Neural cell (in vitro differentiated cells): ENCODE data around the gene CRYBA4. TPM values are rescaled to one million over a fixed set of nuclear protein-coding genes. Genes with fewer than 3 reads are reported as not detected.

Experiments
- H2AFZ ChIP-seq: fragments of 200-600, 300-800 bp; sonication (generic), shearing (Covaris generic); 2 replicates; pipeline ENCODE4 v1.6.0; 2014; ENCODE audit warnings: low read depth, mild to moderate bottlenecking, antibody characterized with exemption, low read length, moderate library complexity
- H3F3A ChIP-seq: fragments of 200-600 bp; shearing (Covaris generic); 2 replicates; pipeline ENCODE4 v1.6.1; 2016; ENCODE audit warnings: mild to moderate bottlenecking, moderate library complexity, mixed read lengths, antibody characterized with exemption, low read length; ENCODE audit not compliant: insufficient read depth, poor library complexity, severe bottlenecking
- H3K27ac ChIP-seq: fragments of 200-600, 300-800 bp; sonication (generic), shearing (Covaris generic); 2 replicates; pipeline ENCODE4 v1.5.1; 2014; ENCODE audit warnings: mild to moderate bottlenecking, low read length, moderate library complexity
- H3K27me3 ChIP-seq: fragments of 300-800, 200-600 bp; sonication (generic), shearing (Covaris generic); 2 replicates; pipeline ENCODE4 v1.6.0; 2014; ENCODE audit warnings: mild to moderate bottlenecking, low read depth, low read length, moderate library complexity; ENCODE audit not compliant: insufficient read depth
- H3K36me3 ChIP-seq: fragments of 300-800, 200-600 bp; sonication (generic), shearing (Covaris generic); 2 replicates; pipeline ENCODE4 v1.5.1; 2014; ENCODE audit warnings: mild to moderate bottlenecking, antibody characterized with exemption, low read length, moderate library complexity; ENCODE audit not compliant: insufficient read depth
- H3K4me2 ChIP-seq: fragments of 300-800, 200-600 bp; sonication (generic), shearing (Covaris generic); 2 replicates; pipeline ENCODE4 v1.6.0; 2014; ENCODE audit warnings: mild to moderate bottlenecking, low read length
- H3K4me3 ChIP-seq: fragments of 300-800, 200-600 bp; sonication (generic), shearing (Covaris generic); 2 replicates; pipeline ENCODE4 v1.5.1; 2014; ENCODE audit warnings: mild to moderate bottlenecking, low read length, moderate library complexity
- H3K79me2 ChIP-seq: fragments of 200-600 bp; shearing (Covaris generic); replicated peaks from 2 replicates; pipeline ENCODE4 v1.6.0; 2014; ENCODE audit warnings: mild to moderate bottlenecking, low read length, moderate library complexity; ENCODE audit not compliant: insufficient read depth
- H3K9ac ChIP-seq: fragments of 300-800, 200-600 bp; sonication (generic), shearing (Covaris generic); 2 replicates; pipeline ENCODE4 v1.6.1; 2016; ENCODE audit warnings: mild to moderate bottlenecking, low read length, mixed read lengths
- H3K9me2 ChIP-seq: fragments of 200-600 bp; shearing (Covaris generic); 2 replicates; pipeline ENCODE4 v1.6.1; 2016; ENCODE audit warnings: mild to moderate bottlenecking, low read length, mixed read lengths; ENCODE audit not compliant: insufficient read depth
- H3K9me3 ChIP-seq: fragments of 200-600, 300-800 bp; sonication (generic), shearing (Covaris generic); 2 replicates; pipeline ENCODE4 v1.6.1; 2016; ENCODE audit warnings: mild to moderate bottlenecking, mixed run types, low read length, moderate library complexity, mixed read lengths
- H4K20me1 ChIP-seq: fragments of 200-600 bp; shearing (Covaris generic); 2 replicates; pipeline ENCODE4 v1.6.1; 2016; ENCODE audit warnings: mild to moderate bottlenecking, mixed run types; ENCODE audit not compliant: insufficient read depth
- CTCF ChIP-seq: fragments of 450-650 bp; IDR thresholded peaks from 2 replicates; pipeline ENCODE4 v1.5.1; 2014; ENCODE audit warnings: antibody characterized with exemption, mild to moderate bottlenecking, moderate library complexity; ENCODE audit not compliant: poor library complexity, severe bottlenecking
- EP300 ChIP-seq: fragments of 450-650 bp; conservative IDR thresholded peaks from 2 replicates; pipeline ENCODE4 v1.6.1; 2014; ENCODE audit warnings: antibody characterized with exemption, mild to moderate bottlenecking, moderate library complexity; ENCODE audit not compliant: poor library complexity, severe bottlenecking
- EZH2 ChIP-seq: fragments of 200-600, 300-800 bp; shearing (Covaris generic), sonication (generic); IDR thresholded peaks from 2 replicates; pipeline ENCODE4 v1.6.1; 2014; ENCODE audit warnings: antibody characterized with exemption, low read length, borderline replicate concordance, mild to moderate bottlenecking; ENCODE audit not compliant: insufficient read depth, poor library complexity, severe bottlenecking
- MXI1 ChIP-seq: fragments of 450-650 bp; conservative IDR thresholded peaks from 2 replicates; pipeline ENCODE4 v1.6.1; 2014; ENCODE audit warnings: antibody characterized with exemption, mild to moderate bottlenecking; ENCODE audit not compliant: poor library complexity, severe bottlenecking
- POLR2AphosphoS5 ChIP-seq: IDR thresholded peaks from 2 replicates; pipeline ENCODE4 v1.6.1; 2012
- RAD21 ChIP-seq: fragments of 450-650 bp; conservative IDR thresholded peaks from 2 replicates; pipeline ENCODE4 v1.6.1; 2014; ENCODE audit warnings: antibody characterized with exemption, mild to moderate bottlenecking, moderate library complexity
- REST ChIP-seq: IDR thresholded peaks from 2 replicates; pipeline ENCODE4 v1.6.1; 2012; ENCODE audit warnings: borderline replicate concordance
- SMC3 ChIP-seq: fragments of 450-650 bp; conservative IDR thresholded peaks from 2 replicates; pipeline ENCODE4 v1.6.1; 2014; ENCODE audit warnings: antibody characterized with exemption, mild to moderate bottlenecking, moderate library complexity; ENCODE audit not compliant: poor library complexity
- TAF1 ChIP-seq: IDR thresholded peaks from 2 replicates; pipeline ENCODE4 v1.6.1; 2012; ENCODE audit warnings: low read depth
- polyA plus RNA-seq: library from polyadenylated mRNA; depleted of rRNA; stranded (reverse); fragments of >200 nt; gene quantifications from 2 replicates; pipeline ENCODE4 v1.2.3, GENCODE V29; 2014

The CRYBA4 gene
- polyA plus RNA-seq, 1 donor from 2014 or later: not detected

- no peaks in the 10 kb centered on the region for H3K9me2 ChIP-seq
- no peak overlapping the region for H3K4me2 ChIP-seq
- H3K36me3 ChIP-seq: no peaks in the 10 kb centered on the region
- H4K20me1 ChIP-seq: no peaks in the 10 kb centered on the region
- H3K4me3 ChIP-seq: no peak overlapping the region
- no peaks in the 10 kb centered on the region for H3F3A ChIP-seq
- H3K79me2 ChIP-seq: no peaks in the 10 kb centered on the region
- H3K9ac ChIP-seq: no peak overlapping the region
- no peak for TF ChIP-seq SMC3
- TF ChIP-seq EZH2: no peak
- no peak for TF ChIP-seq TAF1
- TF ChIP-seq RAD21: no peak
- TF ChIP-seq EP300: no peak
- TF ChIP-seq MXI1: no peak
- no peak for TF ChIP-seq REST
- TF ChIP-seq CTCF: no peak
- TF ChIP-seq POLR2AphosphoS5: no peak
- H2AFZ ChIP-seq: no peak overlapping the region
- no peaks in the 10 kb centered on the region for H3K9me3 ChIP-seq
- no peaks in the 10 kb centered on the region for H3K27me3 ChIP-seq
- no peak overlapping the region for H3K27ac ChIP-seq
Measured at GRCh38 chr22:26602127-26602526, 19.6 kb upstream of the CRYBA4 start.

GRCh38 chr22:26604368-26604767, 17.4 kb upstream of the CRYBA4 start:
- Histone ChIP-seq H3K27ac (no peak overlapping the region), H3K9ac (no peak overlapping the region), H3K4me3 (no peak overlapping the region), H3K9me3 (no peaks in the 10 kb centered on the region), H2AFZ (no peak overlapping the region), H3K36me3 (no peaks in the 10 kb centered on the region), H3K79me2 (no peaks in the 10 kb centered on the region), H3F3A (no peaks in the 10 kb centered on the region), H3K27me3 (no peaks in the 10 kb centered on the region), H4K20me1 (no peaks in the 10 kb centered on the region), H3K9me2 (no peaks in the 10 kb centered on the region), H3K4me2 (no peak overlapping the region)
- TF ChIP-seq MXI1: no peak
- no peak for TF ChIP-seq RAD21
- TF ChIP-seq POLR2AphosphoS5: no peak
- no peak for TF ChIP-seq TAF1
- TF ChIP-seq SMC3: no peak
- TF ChIP-seq EP300: no peak
